ENCODE results near the gene SLC36A3. TPM values are rescaled to one million over a fixed set of nuclear protein-coding genes. Genes with fewer than 3 reads are reported as not detected.
"Not testable (repeated sequence)": the region's sequence is repeated elsewhere in the genome, so short reads cannot be mapped to it uniquely, and the experiment has no call there.

Gene SLC36A3
- total and polyA plus RNA-seq, 7 experiments from 2014 or later = not detected

DNA sequence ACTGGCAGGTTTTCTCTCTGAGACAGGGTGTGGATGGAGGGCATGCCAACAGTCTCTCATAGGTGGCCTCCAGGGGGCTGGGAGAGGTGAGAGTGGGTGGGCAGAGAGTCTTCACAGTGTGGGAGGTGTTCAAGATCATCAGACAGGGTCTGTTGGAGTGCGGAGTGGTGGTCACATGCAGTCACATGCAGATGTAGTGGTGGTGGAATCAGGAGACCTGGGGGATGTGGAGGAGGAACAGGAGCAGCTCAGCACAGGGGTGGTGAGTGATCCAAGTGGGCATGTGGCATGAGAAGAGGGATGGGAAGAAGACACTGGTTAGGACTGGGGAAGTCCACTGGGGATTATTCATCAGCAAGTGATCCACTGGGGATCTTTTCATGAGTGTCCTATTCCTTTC is 44.8 kb downstream of the SLC36A3 start:
- ChIA-PET POLR2A (no interaction called here), CTCF (no interaction called here)
- Mint-ChIP-seq H3K9me3 (no peaks in the 10 kb centered on the region), H3K4me3 (no peak overlapping the region), H3K36me3 (peaks cover 6 to 34% (median 8%) of the 10 kb centered on the region in 5 donors), H3K27me3 (no peaks in the 10 kb centered on the region), H3K27ac (peak overlapping the region in 1 of 9 donors; percentile 36), H3K4me1 (peaks cover 20 to 42% (median 23%) of the 10 kb centered on the region in 7 donors)
- no peak for ATAC-seq
- H3K27ac ChIP-seq (ENCODE audit: low read depth, low read length) = no peak overlapping the region
- peaks cover 0 to 4% (median 0%) of the 10 kb centered on the region in 3 experiments for H3K36me3 ChIP-seq (ENCODE audit: control insufficient read depth in 2 of 3, insufficient read depth in 3 of 3, low read length in 3 of 3)
- peaks cover 0 to 4% of the 10 kb centered on the region in 2 donors for H3K4me1 ChIP-seq (ENCODE audit: control insufficient read depth in 2 of 2, insufficient read depth in 2 of 2, low read length in 2 of 2)
- H3K9me3 ChIP-seq (ENCODE audit: control insufficient read depth in 2 of 3, low read length in 3 of 3) = no peaks in the 10 kb centered on the region
- H3K27me3 ChIP-seq (ENCODE audit: control insufficient read depth in 2 of 2, insufficient read depth in 2 of 2, low read length in 2 of 2) = no peaks in the 10 kb centered on the region
- intact Hi-C loops (cut with micrococcal nuclease) = no loop called here
- H3K4me3 ChIP-seq (ENCODE audit: low read length) = no peak overlapping the region
- no peak for DNase-seq

DNA sequence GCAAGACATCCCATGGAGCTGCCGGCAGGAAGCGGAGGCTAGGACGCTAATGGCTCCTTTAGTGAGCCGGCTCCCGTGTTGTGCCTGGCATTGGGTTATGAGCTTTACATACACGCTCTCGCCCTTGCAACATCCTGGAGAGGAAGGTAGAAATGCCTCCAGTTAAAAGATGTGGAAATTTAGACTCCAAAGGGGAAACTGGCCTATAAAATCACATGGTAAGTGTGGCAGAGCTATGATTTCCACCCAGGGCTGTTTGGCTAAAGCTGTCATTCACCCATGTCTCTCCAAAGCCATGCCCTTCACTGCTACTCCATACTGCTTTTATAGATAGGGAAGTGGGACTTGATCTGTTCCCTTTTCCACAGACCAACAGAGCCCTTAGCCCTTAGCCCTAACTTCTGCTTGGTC is 45.4 kb downstream of the SLC36A3 start:
- no peaks in the 10 kb centered on the region for H3K9me3 ChIP-seq (ENCODE audit: control insufficient read depth in 2 of 3, low read length in 3 of 3)
- DNase-seq (no peak), ATAC-seq (peak; percentile 64)
- peaks cover 0 to 10% of the 10 kb centered on the region in 2 donors for H3K4me1 ChIP-seq (ENCODE audit: control insufficient read depth in 2 of 2, insufficient read depth in 2 of 2, low read length in 2 of 2)
- Mint-ChIP-seq H3K36me3 (peaks cover 0 to 29% (median 7%) of the 10 kb centered on the region in 5 donors), H3K4me3 (no peak overlapping the region), H3K9me3 (no peaks in the 10 kb centered on the region), H3K27ac (no peak overlapping the region), H3K4me1 (peaks cover 25 to 48% (median 27%) of the 10 kb centered on the region in 7 donors), H3K27me3 (no peaks in the 10 kb centered on the region)
- ChIA-PET CTCF (no interaction called here), POLR2A (interaction anchor here (1.1 kb wide), 2 partner anchors 34 to 44 kb away, joined by 3 to 4 read pairs; partner anchors contain the start of gene CCDC69)
- no peak overlapping the region for H3K4me3 ChIP-seq (ENCODE audit: low read length)
- no peaks in the 10 kb centered on the region for H3K27me3 ChIP-seq (ENCODE audit: control insufficient read depth in 2 of 2, insufficient read depth in 2 of 2, low read length in 2 of 2)
- no peak overlapping the region for H3K27ac ChIP-seq (ENCODE audit: low read depth, low read length)
- intact Hi-C loops (cut with micrococcal nuclease) = no loop called here
- peaks cover 0 to 4% (median 0%) of the 10 kb centered on the region in 3 experiments for H3K36me3 ChIP-seq (ENCODE audit: control insufficient read depth in 2 of 3, insufficient read depth in 3 of 3, low read length in 3 of 3)

DNA sequence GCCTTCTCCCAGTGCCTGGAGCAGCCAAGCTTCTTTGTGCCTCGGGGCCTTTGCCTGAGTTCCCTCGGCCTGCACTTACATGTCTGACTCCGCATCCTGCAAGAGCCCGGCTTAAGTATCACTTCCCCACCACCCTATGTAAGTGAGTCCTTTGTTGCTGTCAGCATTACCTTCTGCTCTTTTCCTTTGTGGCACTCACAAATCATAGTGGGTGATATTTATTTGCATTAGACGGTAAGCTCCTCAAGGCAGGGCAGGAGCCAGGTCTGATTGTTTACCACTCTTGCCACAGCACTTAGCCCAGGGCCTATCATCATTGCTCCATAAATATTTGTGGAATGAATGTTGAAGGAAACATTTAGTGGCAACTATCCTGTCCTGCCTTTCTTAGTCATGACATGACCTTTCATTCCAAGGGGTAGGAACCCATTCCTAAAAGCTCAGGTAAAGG is 45.8 kb downstream of the SLC36A3 start:
- intact Hi-C loops (cut with micrococcal nuclease) = no loop called here
- H3K36me3 ChIP-seq (ENCODE audit: control insufficient read depth in 2 of 3, insufficient read depth in 3 of 3, low read length in 3 of 3) = peaks cover 0 to 4% (median 0%) of the 10 kb centered on the region in 3 experiments
- Mint-ChIP-seq H3K36me3 (peaks cover 0 to 26% (median 7%) of the 10 kb centered on the region in 5 donors), H3K27ac (no peak overlapping the region), H3K27me3 (no peaks in the 10 kb centered on the region), H3K4me1 (peaks cover 25 to 46% (median 29%) of the 10 kb centered on the region in 7 donors), H3K4me3 (peak overlapping the region in 1 of 10 donors; percentile 47), H3K9me3 (no peaks in the 10 kb centered on the region)
- ATAC-seq (no peak), DNase-seq (no peak)
- no peaks in the 10 kb centered on the region for H3K9me3 ChIP-seq (ENCODE audit: control insufficient read depth in 2 of 3, low read length in 3 of 3)
- CTCF ChIA-PET = no interaction called here
- peaks cover 0 to 11% of the 10 kb centered on the region in 2 donors for H3K4me1 ChIP-seq (ENCODE audit: control insufficient read depth in 2 of 2, insufficient read depth in 2 of 2, low read length in 2 of 2)
- no peaks in the 10 kb centered on the region for H3K27me3 ChIP-seq (ENCODE audit: control insufficient read depth in 2 of 2, insufficient read depth in 2 of 2, low read length in 2 of 2)
- POLR2A ChIA-PET = interaction anchor here (1.1 kb wide), 2 partner anchors 34 to 43 kb away, joined by 3 to 4 read pairs; partner anchors contain the start of gene CCDC69
- H3K4me3 ChIP-seq (ENCODE audit: low read length) = no peak overlapping the region
- H3K27ac ChIP-seq (ENCODE audit: low read depth, low read length) = no peak overlapping the region

DNA sequence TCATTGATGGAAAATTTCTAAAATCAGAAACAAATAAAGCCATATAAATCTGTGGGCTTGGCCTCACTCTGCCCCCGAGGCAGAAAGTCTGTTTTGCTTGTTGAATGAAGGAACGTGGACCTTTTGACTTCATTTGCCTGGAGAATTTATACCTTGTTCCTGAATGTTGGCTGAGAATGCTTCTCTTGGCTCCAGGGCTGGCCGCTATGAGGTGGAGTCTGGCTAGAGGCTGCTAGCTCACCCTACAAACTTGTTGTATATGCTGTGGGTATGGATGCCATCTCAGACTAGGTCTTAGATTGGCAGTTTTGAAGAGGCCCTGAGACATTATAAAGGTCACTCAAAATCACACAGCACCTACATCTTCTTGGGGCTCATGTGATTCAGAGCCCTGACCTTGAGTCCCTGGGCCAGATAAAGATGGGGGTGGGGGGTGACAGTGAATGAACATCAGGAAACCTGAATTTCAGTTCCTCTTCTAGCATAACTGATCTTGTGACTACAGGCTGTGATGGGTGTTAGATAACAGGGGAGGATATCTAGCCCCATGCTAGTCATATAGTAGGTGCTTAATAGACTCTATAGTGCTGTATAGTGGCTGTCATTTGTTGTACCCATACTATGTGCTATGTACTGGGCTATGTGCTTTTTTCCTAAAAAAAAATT is 47.8 kb downstream of the SLC36A3 start:
- Mint-ChIP-seq H3K36me3 (peaks cover 0 to 14% (median 0%) of the 10 kb centered on the region in 5 donors), H3K27me3 (no peaks in the 10 kb centered on the region), H3K4me1 (peaks cover 31 to 53% (median 42%) of the 10 kb centered on the region in 7 donors), H3K9me3 (no peaks in the 10 kb centered on the region), H3K27ac (peak overlapping the region in 1 of 9 donors; percentile 3), H3K4me3 (no peak overlapping the region)
- Histone ChIP-seq H3K4me1 (ENCODE audit: control insufficient read depth in 2 of 2, insufficient read depth in 2 of 2, low read length in 2 of 2) (peaks cover 11 to 15% of the 10 kb centered on the region in 2 donors), H3K4me3 (ENCODE audit: low read length) (no peak overlapping the region), H3K36me3 (ENCODE audit: control insufficient read depth in 2 of 3, insufficient read depth in 3 of 3, low read length in 3 of 3) (no peaks in the 10 kb centered on the region), H3K9me3 (ENCODE audit: control insufficient read depth in 2 of 3, low read length in 3 of 3) (no peaks in the 10 kb centered on the region), H3K27ac (ENCODE audit: low read depth, low read length) (no peak overlapping the region), H3K27me3 (ENCODE audit: control insufficient read depth in 2 of 2, insufficient read depth in 2 of 2, low read length in 2 of 2) (no peaks in the 10 kb centered on the region)
- intact Hi-C loops (cut with micrococcal nuclease) = no loop called here
- no peak for ATAC-seq
- CTCF ChIA-PET = interaction anchor here (0.7 to 0.9 kb wide), 2 partner anchors 61 to 91 kb away, joined by 3 read pairs; no protein-coding TSS in a partner anchor
- POLR2A ChIA-PET = interaction anchor here (0.8 kb wide), 1 partner anchor 34 kb away, joined by 3 read pairs; no protein-coding TSS in a partner anchor
- DNase-seq = no peak

DNA sequence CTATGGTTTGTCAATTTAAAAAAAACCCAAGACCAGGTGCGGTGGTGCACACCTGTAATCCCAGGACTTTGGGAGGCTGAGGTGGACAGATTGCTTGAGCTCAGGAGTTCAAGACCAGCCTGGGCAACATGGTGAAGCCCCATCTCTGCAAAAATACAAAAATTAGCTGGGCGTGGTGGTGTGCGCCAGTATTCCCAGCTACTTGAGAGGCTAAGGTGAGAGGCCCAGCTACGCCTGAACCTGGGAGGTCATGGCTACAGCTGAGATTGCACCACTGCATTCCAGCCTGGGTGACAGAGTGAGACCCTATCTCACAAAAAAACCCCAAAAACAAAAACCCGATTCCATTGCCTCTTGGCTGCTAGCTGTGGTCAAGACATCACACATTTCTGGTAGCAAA is 48.6 kb downstream of the SLC36A3 start:
- H3K27ac Mint-ChIP-seq; H3K4me3 ChIP-seq (ENCODE audit: low read length); intact Hi-C loops (cut with micrococcal nuclease); H3K9me3 Mint-ChIP-seq; H3K27ac ChIP-seq (ENCODE audit: low read depth, low read length); H3K9me3 ChIP-seq (ENCODE audit: control insufficient read depth in 2 of 3, low read length in 3 of 3); H3K27me3 ChIP-seq (ENCODE audit: control insufficient read depth in 2 of 2, insufficient read depth in 2 of 2, low read length in 2 of 2); H3K4me3 Mint-ChIP-seq; H3K27me3 Mint-ChIP-seq; DNase-seq; ATAC-seq; H3K36me3 ChIP-seq (ENCODE audit: control insufficient read depth in 2 of 3, insufficient read depth in 3 of 3, low read length in 3 of 3): not testable (repeated sequence)
- peaks cover 11 to 21% of the 10 kb centered on the region in 2 donors for H3K4me1 ChIP-seq (ENCODE audit: control insufficient read depth in 2 of 2, insufficient read depth in 2 of 2, low read length in 2 of 2)
- H3K4me1 Mint-ChIP-seq = peaks cover 35 to 61% (median 47%) of the 10 kb centered on the region in 7 donors
- POLR2A ChIA-PET = interaction anchor here (0.8 kb wide), 1 partner anchor 33 kb away, joined by 3 read pairs; no protein-coding TSS in a partner anchor
- H3K36me3 Mint-ChIP-seq = peaks cover 0 to 14% (median 0%) of the 10 kb centered on the region in 5 donors
- CTCF ChIA-PET = interaction anchor here (0.9 kb wide), 1 partner anchor 90 kb away, joined by 3 read pairs; no protein-coding TSS in a partner anchor

- Histone ChIP-seq H3K4me3 (ENCODE audit: low read length) (no peak overlapping the region), H3K36me3 (ENCODE audit: control insufficient read depth in 2 of 3, insufficient read depth in 3 of 3, low read length in 3 of 3) (no peaks in the 10 kb centered on the region), H3K4me1 (ENCODE audit: control insufficient read depth in 2 of 2, insufficient read depth in 2 of 2, low read length in 2 of 2) (peaks cover 11 to 21% of the 10 kb centered on the region in 2 donors), H3K27ac (ENCODE audit: low read depth, low read length) (no peak overlapping the region), H3K27me3 (ENCODE audit: control insufficient read depth in 2 of 2, insufficient read depth in 2 of 2, low read length in 2 of 2) (no peaks in the 10 kb centered on the region), H3K9me3 (ENCODE audit: control insufficient read depth in 2 of 3, low read length in 3 of 3) (no peaks in the 10 kb centered on the region)
- ChIA-PET POLR2A (no interaction called here), CTCF (no interaction called here)
- no peak for ATAC-seq
- peak overlapping the region in 3 of 10 donors; percentile 24 to 95 (median 82) for H3K4me3 Mint-ChIP-seq
- peaks cover 0 to 9% (median 0%) of the 10 kb centered on the region in 5 donors for H3K36me3 Mint-ChIP-seq
- no peaks in the 10 kb centered on the region for H3K27me3 Mint-ChIP-seq
- intact Hi-C loops (cut with micrococcal nuclease) = no loop called here
- DNase-seq = no peak
- H3K9me3 Mint-ChIP-seq = no peaks in the 10 kb centered on the region
- H3K4me1 Mint-ChIP-seq = peaks cover 35 to 61% (median 47%) of the 10 kb centered on the region in 7 donors
- H3K27ac Mint-ChIP-seq = no peak overlapping the region
These were observed 49.0 kb downstream of the SLC36A3 start for GRCh38 chr5:151254556-151254955.

Measured in naive thymus-derived CD4-positive, alpha-beta T cell (primary cell).